Spleen (tissue), 7 donors: ENCODE data around the gene RAPSN.

ENCODE experiments used
- CTCF ChIP-seq, 11 experiments: fragments of 200-600 bp in 7 of 11; fragments of 450-650 bp in 4 of 11; sonication (generic) in 4 of 11; IDR thresholded peaks in 8 of 11; conservative IDR thresholded peaks in 3 of 11; 1 replicate in 7 of 11; 2 replicates in 4 of 11; pipeline versions ENCODE4 v1.4.0 to v1.8.0; 2016 to 2021; ENCODE audit warnings: antibody characterized with exemption in 11 of 11, inconsistent platforms in 4 of 11, mild to moderate bottlenecking in 1 of 11
- POLR2A ChIP-seq, 3 donors: fragments of 450-650 bp; IDR thresholded peaks; one replicate each; pipeline ENCODE4 v1.5.1; 2017; ENCODE audit warnings: antibody characterized with exemption in 3 of 3, mild to moderate bottlenecking in 1 of 3
- POLR2AphosphoS5 ChIP-seq, 3 donors: sonication (generic); formaldehyde crosslinking; IDR thresholded peaks; one replicate each; pipeline ENCODE4 v1.5.1; 2017; ENCODE audit warnings: antibody characterized with exemption in 3 of 3
- donor health status: DM: no; HTN: no; CAD: no; lungs with moderate emphysema.
- donor health status: DM: no; HTN: no; CAD: no.
- donor health status: DM: no; HTN: no; CAD: no.

GRCh38 chr11:47443028-47443700, 5.8 kb downstream of the RAPSN start:
- TF ChIP-seq CTCF (IDR thresholded peaks at IDR 0.05 in 8 of 11, conservative IDR thresholded peaks at IDR 0.05 in 3 of 11) (no peak), POLR2A (IDR thresholded peaks at IDR 0.05) (no peak), POLR2AphosphoS5 (IDR thresholded peaks at IDR 0.05) (no peak)
